Right cardiac atrium (tissue), 5 donors: ENCODE data around the gene FAM20C. TPM values are rescaled to one million over a fixed set of nuclear protein-coding genes. Genes with fewer than 3 reads are reported as not detected.

Experiments
- ATAC-seq, 2 donors: fragments of 200-7000 bp; cut with Tn5 transposase; one replicate each; pipeline versions ENCODE4 v1.8.0 to v1.9.1; 2020; ENCODE audit warnings: moderate library complexity in 2 of 2, mild to moderate bottlenecking in 1 of 2
- DNase-seq, 3 donors: peaks; one replicate each; pipeline ENCODE4 v3.0.0-alpha.2; 2020
- H3K27ac ChIP-seq: one replicate; pipeline ENCODE4 v1.5.1; 2013; ENCODE audit warnings: mild to moderate bottlenecking, low read length, control low read depth, moderate library complexity
- H3K27me3 ChIP-seq: one replicate; pipeline ENCODE4 v1.6.1; 2013; ENCODE audit not compliant: control insufficient read depth, insufficient read depth
- H3K4me1 ChIP-seq: one replicate; pipeline ENCODE4 v1.6.1; 2013; ENCODE audit warnings: low read length; ENCODE audit not compliant: control insufficient read depth, insufficient read depth
- H3K4me3 ChIP-seq: one replicate; pipeline ENCODE4 v1.5.1; 2013; ENCODE audit warnings: low read length, control low read depth
- H3K9me3 ChIP-seq: one replicate; pipeline ENCODE4 v1.6.1; 2013; ENCODE audit warnings: low read length; ENCODE audit not compliant: control insufficient read depth
- WGBS: extraction: QIAGEN DNeasy Blood & Tissue Kit; methylation state at CpG from one replicate; pipeline ENCODE4 v1.1.7; 2013; 5-methylcytosine and 5-hydroxymethylcytosine counted together
- intact Hi-C, 4 donors: fragments of 100-400 bp; cut with DNase I; formaldehyde crosslinking; loops; one replicate each; pipeline versions ENCODE4 v1.11.0 to v1.14.0; 2022 to 2023
- long read RNA-seq, 4 donors: library from polyadenylated mRNA; unstranded; transcript quantifications; one replicate each; pipeline ENCODE4 v2.0.0, GENCODE V29; 2020 to 2021
- polyA plus RNA-seq: library from polyadenylated mRNA; stranded (reverse); fragments of 200-250 nt; gene quantifications from one replicate; pipeline ENCODE4 v1.2.3, GENCODE V29; 2013
- total RNA-seq, 4 donors: library from RNA; stranded (reverse); fragmentation: NEBNext Ultra II Directional; extraction: Animal tissue kit (Norgen Biotek cat#: 25700); gene quantifications; one replicate each; pipeline ENCODE4 v1.2.1, GENCODE V29; 2021
- donor health status: healthy with polysubstance abuse.
- donor health status: DM: no; HTN: yes; CAD: no.
- donor health status: DM: no; HTN: no; CAD: no.
- donor health status: DM: no; HTN: yes; CAD: no; lungs with severe emphysema.
- donor health status: DM: yes; HTN: yes; CAD: no.

FAM20C gene
- total RNA-seq, result 10 to 100 TPM; 25.3 to 46.3 (median 33.9) TPM
- 17.6 TPM for polyA plus RNA-seq
- long read RNA-seq, donor 1, transcript FAM20C-201 (10 exons, 2,751 nt), result major isoform, 90 of 123 reads
- long read RNA-seq, donor 1, partial matches to known transcripts, result 16 of 123 reads
- long read RNA-seq, donor 1, other reads (novel, unspliced or antisense), result 16 of 123 reads
- long read RNA-seq, donor 2, transcript FAM20C-201 (10 exons, 2,751 nt), result major isoform, 65 of 70 reads
- long read RNA-seq, donor 2, partial matches to known transcripts, result 3 of 70 reads
- long read RNA-seq, donor 2, other reads (novel, unspliced or antisense), result 2 of 70 reads
- long read RNA-seq, donor 3, transcript FAM20C-201 (10 exons, 2,751 nt), result major isoform, 21 of 56 reads
- long read RNA-seq, donor 3, partial matches to known transcripts, result 24 of 56 reads
- long read RNA-seq, donor 3, other reads (novel, unspliced or antisense), result 8 of 56 reads
- long read RNA-seq, donor 4, transcript FAM20C-201 (10 exons, 2,751 nt), result major isoform, 57 of 71 reads
- long read RNA-seq, donor 4, partial matches to known transcripts, result 10 of 71 reads
- long read RNA-seq, donor 4, other reads (novel, unspliced or antisense), result 4 of 71 reads

- Histone ChIP-seq H3K4me3 (peak within 1 kb of the TSS; percentile 86), H3K27ac (peak within 1 kb of the TSS; percentile 86), H3K4me1 (no peaks in the 10 kb centered on the region), H3K9me3 (no peaks in the 10 kb centered on the region), H3K27me3 (no peaks in the 10 kb centered on the region)
- ATAC-seq (peak; percentile 88 to 91), DNase-seq (peak; percentile 92 to 97 (median 95))
- under 1% methylated on average over 89 of the region's 89 CpGs for WGBS
- intact Hi-C loops, result loop anchor here in 1 of 4 donors (5.0 kb wide), 1 partner anchor 40 kb away; no protein-coding TSS in a partner anchor
Measured at GRCh38 chr7:191981-192649, at the start of gene FAM20C. Gene FAM20C (plus strand): TSS chr7:192571. CDS start chr7:193200, 629 bp downstream.

GRCh38 chr7:143145-143751, 49.1 kb upstream of the FAM20C start:
- no peak overlapping the region for H3K4me3 ChIP-seq
- peak in 2 of 3 donors; percentile 53 to 60 for DNase-seq
- peaks cover 5% of the 10 kb centered on the region for H3K4me1 ChIP-seq
- no peak overlapping the region for H3K27ac ChIP-seq
- no peaks in the 10 kb centered on the region for H3K9me3 ChIP-seq
- ATAC-seq, result no peak
- intact Hi-C loops, result no loop called here
- H3K27me3 ChIP-seq, result no peaks in the 10 kb centered on the region
- 87% methylated on average over 22 of the region's 22 CpGs for WGBS

- DNase-seq, result peak in 1 of 3 donors; percentile 37
- no peak overlapping the region for H3K27ac ChIP-seq
Measured at GRCh38 chr7:143811-144453, 48.4 kb upstream of the FAM20C start.

GRCh38 chr7:144454-144826, 47.9 kb upstream of the FAM20C start:
- ATAC-seq, result no peak
- peaks cover 5% of the 10 kb centered on the region for H3K4me1 ChIP-seq
- peak in 1 of 3 donors; percentile 49 for DNase-seq
- no peak overlapping the region for H3K27ac ChIP-seq
- WGBS, result 92% methylated on average over 15 of the region's 15 CpGs
- H3K4me3 ChIP-seq, result no peak overlapping the region
- H3K27me3 ChIP-seq, result no peaks in the 10 kb centered on the region
- intact Hi-C loops, result no loop called here
- H3K9me3 ChIP-seq, result no peaks in the 10 kb centered on the region

More at GRCh38 chr7:143811-144453, 48.4 kb upstream of the FAM20C start:
- no peak for ATAC-seq
- Histone ChIP-seq H3K27me3 (no peaks in the 10 kb centered on the region), H3K9me3 (no peaks in the 10 kb centered on the region), H3K4me3 (no peak overlapping the region), H3K4me1 (peaks cover 5% of the 10 kb centered on the region)
- whole genome bisulfite sequencing, result 89% methylated on average over 12 of the region's 12 CpGs
- intact Hi-C loops, result no loop called here

GRCh38 chr7:145863-146262, 46.5 kb upstream of the FAM20C start:
- peaks cover 10% of the 10 kb centered on the region for H3K4me1 ChIP-seq
- intact Hi-C loops, result no loop called here
- H3K27me3 ChIP-seq, result no peaks in the 10 kb centered on the region
- ATAC-seq (no peak), DNase-seq (no peak)
- H3K4me3 ChIP-seq, result no peak overlapping the region
- 84% methylated on average over 4 of the region's 4 CpGs for WGBS
- H3K9me3 ChIP-seq, result no peaks in the 10 kb centered on the region
- no peak overlapping the region for H3K27ac ChIP-seq

- ATAC-seq (no peak), DNase-seq (no peak)
- Histone ChIP-seq H3K4me1 (peaks cover 4% of the 10 kb centered on the region), H3K9me3 (no peaks in the 10 kb centered on the region), H3K27me3 (no peaks in the 10 kb centered on the region), H3K27ac (peak overlapping the region; percentile 94), H3K4me3 (peak overlapping the region; percentile 68)
- 74% methylated on average over 5 of the region's 5 CpGs for WGBS
- intact Hi-C loops, result no loop called here
Measured at GRCh38 chr7:148543-148931, 43.8 kb upstream of the FAM20C start.

- Histone ChIP-seq H3K9me3 (no peaks in the 10 kb centered on the region), H3K27me3 (no peaks in the 10 kb centered on the region), H3K4me1 (peaks cover 4% of the 10 kb centered on the region), H3K4me3 (peak overlapping the region; percentile 68), H3K27ac (peak overlapping the region; percentile 94)
- under 1% methylated on average over 74 of the region's 74 CpGs for WGBS
- DNase-seq (peak; percentile 97 to 99 (median 99)), ATAC-seq (peak; percentile 97 to 98)
- intact Hi-C loops, result no loop called here
Measured at GRCh38 chr7:148932-149790, 43.2 kb upstream of the FAM20C start.

- H3K4me3 ChIP-seq, result peak overlapping the region; percentile 33
- ATAC-seq, result peak; percentile 46 to 49
- H3K27ac ChIP-seq, result peak overlapping the region; percentile 87
- DNase-seq, result peak; percentile 57 to 88 (median 86)
- no peaks in the 10 kb centered on the region for H3K27me3 ChIP-seq
- intact Hi-C loops, result loop anchor here in 2 of 4 donors (5.0 kb wide), 2 partner anchors 37 to 42 kb away; partner anchors contain the start of gene FAM20C (in 1 of the 2)
- H3K9me3 ChIP-seq, result no peaks in the 10 kb centered on the region
- WGBS, result 44% methylated on average over 41 of the region's 41 CpGs
- peaks cover 4% of the 10 kb centered on the region for H3K4me1 ChIP-seq
Measured at GRCh38 chr7:149791-150636, 42.4 kb upstream of the FAM20C start.

- no peak for ATAC-seq
- peaks cover 7% of the 10 kb centered on the region for H3K4me1 ChIP-seq
- no peak overlapping the region for H3K27ac ChIP-seq
- WGBS, result 79% methylated on average over 13 of the region's 13 CpGs
- H3K27me3 ChIP-seq, result no peaks in the 10 kb centered on the region
- H3K9me3 ChIP-seq, result no peaks in the 10 kb centered on the region
- DNase-seq, result peak in 1 of 3 donors; percentile 55
- H3K4me3 ChIP-seq, result no peak overlapping the region
- intact Hi-C loops, result loop anchor here in 2 of 4 donors (5.0 kb wide), 2 partner anchors 36 to 41 kb away; partner anchors contain the start of gene FAM20C (in 1 of the 2)
Measured at GRCh38 chr7:150811-151221, 41.6 kb upstream of the FAM20C start.
